WTC11 (cell line): ENCODE data around the gene MAP3K14. TPM values are rescaled to one million over a fixed set of nuclear protein-coding genes. Genes with fewer than 3 reads are reported as not detected.

Source experiments
- ATAC-seq: fragments of 200-7000 bp; cut with Tn5 transposase; 2 replicates; pipeline ENCODE4 v1.10.0; 2021; ENCODE audit warnings: mild to moderate bottlenecking, moderate library complexity
- CTCF ChIA-PET: fragments of 300-600 bp; sonication (Branson Sonifier 250); formaldehyde crosslinking; loops from one replicate; lab custom pipeline; 2021; ENCODE audit warnings: antibody characterized with exemption; lab: Charles Lee
- POLR2A ChIA-PET: fragments of 350-600 bp; sonication (Branson Sonifier 250); formaldehyde crosslinking; loops from one replicate; lab custom pipeline; 2021; ENCODE audit warnings: antibody characterized with exemption; lab: Charles Lee
- DNase-seq: peaks from one replicate; pipeline ENCODE4 v3.0.0; 2021; ENCODE audit warnings: low spot score
- H3K27ac Mint-ChIP-seq: 2 replicates; pipeline ENCODE4 v1.8.0; 2021; ENCODE audit warnings: mixed read lengths
- H3K27me3 Mint-ChIP-seq: 2 replicates; pipeline ENCODE4 v1.8.0; 2021; ENCODE audit warnings: low read depth, mild to moderate bottlenecking, moderate library complexity, mixed read lengths
- H3K36me3 Mint-ChIP-seq: 2 replicates; pipeline ENCODE4 v1.8.0; 2021; ENCODE audit warnings: mixed read lengths
- H3K4me1 Mint-ChIP-seq: 2 replicates; pipeline ENCODE4 v1.8.0; 2022; ENCODE audit warnings: mixed read lengths
- H3K4me3 Mint-ChIP-seq: 2 replicates; pipeline ENCODE4 v1.8.0; 2021; ENCODE audit warnings: mild to moderate bottlenecking, moderate library complexity, mixed read lengths
- H3K9me3 Mint-ChIP-seq: 2 replicates; pipeline ENCODE4 v1.8.0; 2021; ENCODE audit warnings: mixed read lengths
- ATF1 ChIP-seq: sonication (generic); formaldehyde crosslinking; IDR thresholded peaks from 2 replicates; pipeline ENCODE4 v1.8.1; 2023; ENCODE audit warnings: mild to moderate bottlenecking, moderate library complexity, missing genetic modification reagents
- EMX1 ChIP-seq: fragments of 250-450 bp; sonication (Bioruptor Pico); IDR thresholded peaks from 2 replicates; pipeline ENCODE4 v1.8.0; 2021; ENCODE audit warnings: mild to moderate bottlenecking
- FOXK1 ChIP-seq: sonication (generic); formaldehyde crosslinking; IDR thresholded peaks from 2 replicates; pipeline ENCODE4 v1.8.0; 2022; ENCODE audit warnings: mild to moderate bottlenecking, moderate library complexity, missing genetic modification reagents
- GRHL2 ChIP-seq: fragments of 250-450 bp; sonication (Bioruptor Pico); IDR thresholded peaks from 2 replicates; pipeline ENCODE4 v1.8.0; 2022; ENCODE audit warnings: mild to moderate bottlenecking, moderate library complexity; ENCODE audit not compliant: insufficient replicate concordance, severe bottlenecking
- HMGA2 ChIP-seq: fragments of 250-450 bp; sonication (Bioruptor Pico); IDR thresholded peaks from 2 replicates; pipeline ENCODE4 v1.4.0; 2021; ENCODE audit warnings: mild to moderate bottlenecking, moderate library complexity
- KAT7 ChIP-seq: sonication (generic); formaldehyde crosslinking; IDR thresholded peaks from 2 replicates; pipeline ENCODE4 v1.8.1; 2023; ENCODE audit warnings: missing genetic modification reagents, mild to moderate bottlenecking, borderline replicate concordance
- MLX ChIP-seq: sonication (generic); formaldehyde crosslinking; IDR thresholded peaks from 2 replicates; pipeline ENCODE4 v1.8.1; 2023; ENCODE audit warnings: mild to moderate bottlenecking, missing genetic modification reagents, moderate library complexity
- MXD4 ChIP-seq: fragments of 250-450 bp; sonication (Bioruptor Pico); IDR thresholded peaks from 2 replicates; pipeline ENCODE4 v1.8.0; 2021; ENCODE audit warnings: mild to moderate bottlenecking, moderate library complexity, borderline replicate concordance
- NR1H2 ChIP-seq: sonication (generic); formaldehyde crosslinking; IDR thresholded peaks from 2 replicates; pipeline ENCODE4 v1.9.0; 2021; ENCODE audit warnings: mild to moderate bottlenecking, moderate library complexity, missing genetic modification reagents
- NR2C2 ChIP-seq: sonication (generic); formaldehyde crosslinking; IDR thresholded peaks from 2 replicates; pipeline ENCODE4 v1.8.0; 2022; ENCODE audit warnings: mild to moderate bottlenecking, missing genetic modification reagents
- SOX15 ChIP-seq: fragments of 250-450 bp; sonication (Bioruptor Pico); IDR thresholded peaks from 2 replicates; pipeline ENCODE4 v1.9.0; 2021; ENCODE audit warnings: mild to moderate bottlenecking
- SP1 ChIP-seq: sonication (generic); formaldehyde crosslinking; conservative IDR thresholded peaks from 2 replicates; pipeline ENCODE4 v1.8.1; 2022; ENCODE audit warnings: missing genetic modification reagents
- TCF7 ChIP-seq: sonication (generic); formaldehyde crosslinking; IDR thresholded peaks from 2 replicates; pipeline ENCODE4 v1.8.0; 2022; ENCODE audit warnings: mild to moderate bottlenecking, low read depth, missing genetic modification reagents, moderate library complexity
- ZBTB21 ChIP-seq: sonication (generic); formaldehyde crosslinking; IDR thresholded peaks from 2 replicates; pipeline ENCODE4 v1.8.1; 2023; ENCODE audit warnings: mild to moderate bottlenecking, missing genetic modification reagents, borderline replicate concordance
- ZNF121 ChIP-seq: sonication (generic); formaldehyde crosslinking; IDR thresholded peaks from 2 replicates; pipeline ENCODE4 v1.8.0; 2023; ENCODE audit warnings: missing genetic modification reagents
- ZNF219 ChIP-seq: sonication (generic); formaldehyde crosslinking; IDR thresholded peaks from 2 replicates; pipeline ENCODE4 v1.8.0; 2023; ENCODE audit warnings: missing genetic modification reagents, mild to moderate bottlenecking, borderline replicate concordance
- ZNF416 ChIP-seq: fragments of 250-450 bp; sonication (Bioruptor Pico); IDR thresholded peaks from 2 replicates; pipeline ENCODE4 v1.9.0; 2021; ENCODE audit warnings: mild to moderate bottlenecking, inconsistent platforms
- total RNA-seq: library from RNA; stranded (reverse); gene quantifications from 3 replicates; pipeline ENCODE4 v1.2.3, GENCODE V29; 2021
- TF ChIP-seq, protein P1 (sequence below): sonication (generic); formaldehyde crosslinking; IDR thresholded peaks from 2 replicates; pipeline ENCODE4 v1.8.0; 2023; ENCODE audit warnings: mild to moderate bottlenecking, missing genetic modification reagents
- TF ChIP-seq, protein P2 (sequence below): sonication (generic); formaldehyde crosslinking; IDR thresholded peaks from 2 replicates; pipeline ENCODE4 v1.8.0; 2023; ENCODE audit warnings: missing genetic modification reagents
- TF ChIP-seq, protein P3 (sequence below): fragments of 250-450 bp; sonication (Bioruptor Pico); IDR thresholded peaks from 2 replicates; pipeline ENCODE4 v1.9.0; 2021; ENCODE audit warnings: mild to moderate bottlenecking, borderline replicate concordance
- TF ChIP-seq, protein P4 (sequence below): sonication (generic); formaldehyde crosslinking; IDR thresholded peaks from 2 replicates; pipeline ENCODE4 v1.8.1; 2022; ENCODE audit warnings: missing genetic modification reagents, borderline replicate concordance

MAP3K14 gene
- total RNA-seq, 1 experiment from 2014 or later: 4.0 TPM

GRCh38 chr17:45332989-45333701, 16.3 kb upstream of the MAP3K14 start (continued):
- TF ChIP-seq MLX (CRISPR knock-in tag) (no peak), ZNF416 (CRISPR knock-in tag) (no peak), SOX15 (CRISPR knock-in tag) (no peak), KAT7 (CRISPR knock-in tag) (no peak), HMGA2 (CRISPR knock-in tag) (no peak), FOXK1 (no peak), NR2C2 (CRISPR knock-in tag) (no peak), MXD4 (CRISPR knock-in tag) (no peak)
- TF ChIP-seq, protein P1, sequence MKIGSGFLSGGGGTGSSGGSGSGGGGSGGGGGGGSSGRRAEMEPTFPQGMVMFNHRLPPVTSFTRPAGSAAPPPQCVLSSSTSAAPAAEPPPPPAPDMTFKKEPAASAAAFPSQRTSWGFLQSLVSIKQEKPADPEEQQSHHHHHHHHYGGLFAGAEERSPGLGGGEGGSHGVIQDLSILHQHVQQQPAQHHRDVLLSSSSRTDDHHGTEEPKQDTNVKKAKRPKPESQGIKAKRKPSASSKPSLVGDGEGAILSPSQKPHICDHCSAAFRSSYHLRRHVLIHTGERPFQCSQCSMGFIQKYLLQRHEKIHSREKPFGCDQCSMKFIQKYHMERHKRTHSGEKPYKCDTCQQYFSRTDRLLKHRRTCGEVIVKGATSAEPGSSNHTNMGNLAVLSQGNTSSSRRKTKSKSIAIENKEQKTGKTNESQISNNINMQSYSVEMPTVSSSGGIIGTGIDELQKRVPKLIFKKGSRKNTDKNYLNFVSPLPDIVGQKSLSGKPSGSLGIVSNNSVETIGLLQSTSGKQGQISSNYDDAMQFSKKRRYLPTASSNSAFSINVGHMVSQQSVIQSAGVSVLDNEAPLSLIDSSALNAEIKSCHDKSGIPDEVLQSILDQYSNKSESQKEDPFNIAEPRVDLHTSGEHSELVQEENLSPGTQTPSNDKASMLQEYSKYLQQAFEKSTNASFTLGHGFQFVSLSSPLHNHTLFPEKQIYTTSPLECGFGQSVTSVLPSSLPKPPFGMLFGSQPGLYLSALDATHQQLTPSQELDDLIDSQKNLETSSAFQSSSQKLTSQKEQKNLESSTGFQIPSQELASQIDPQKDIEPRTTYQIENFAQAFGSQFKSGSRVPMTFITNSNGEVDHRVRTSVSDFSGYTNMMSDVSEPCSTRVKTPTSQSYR (CRISPR knock-in tag): no peak
- TF ChIP-seq, protein P2, sequence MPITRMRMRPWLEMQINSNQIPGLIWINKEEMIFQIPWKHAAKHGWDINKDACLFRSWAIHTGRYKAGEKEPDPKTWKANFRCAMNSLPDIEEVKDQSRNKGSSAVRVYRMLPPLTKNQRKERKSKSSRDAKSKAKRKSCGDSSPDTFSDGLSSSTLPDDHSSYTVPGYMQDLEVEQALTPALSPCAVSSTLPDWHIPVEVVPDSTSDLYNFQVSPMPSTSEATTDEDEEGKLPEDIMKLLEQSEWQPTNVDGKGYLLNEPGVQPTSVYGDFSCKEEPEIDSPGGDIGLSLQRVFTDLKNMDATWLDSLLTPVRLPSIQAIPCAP (CRISPR knock-in tag): no peak

DNA sequence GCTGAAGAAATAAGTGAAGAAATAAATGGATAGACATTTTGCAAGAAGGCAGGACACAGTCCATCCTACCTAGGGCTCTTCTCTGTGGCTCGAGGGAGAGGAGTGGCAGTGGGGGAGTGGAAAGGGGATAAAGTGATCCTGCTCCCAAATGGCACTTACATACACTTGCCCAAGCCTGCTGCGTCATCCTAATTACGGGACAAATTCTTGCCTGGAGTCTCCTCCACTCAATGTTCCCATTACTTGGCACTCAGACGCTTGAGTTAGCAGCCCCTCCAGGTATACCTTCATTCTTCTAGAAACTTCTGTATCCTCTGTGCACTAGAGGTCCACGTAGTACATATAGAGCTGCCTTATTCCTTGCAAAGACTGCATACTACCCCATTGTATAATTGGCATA, 15.7 kb upstream of the MAP3K14 start:
- ATAC-seq (no peak), DNase-seq (no peak)
- H3K36me3 Mint-ChIP-seq: no peaks in the 10 kb centered on the region
- peaks cover 21% of the 10 kb centered on the region for H3K4me1 Mint-ChIP-seq
- no peaks in the 10 kb centered on the region for H3K9me3 Mint-ChIP-seq
- POLR2A ChIA-PET: interaction anchor here (1.1 kb wide), 1 partner anchor 184 kb away, joined by 3 read pairs; the partner anchor contains the start of gene HEXIM1
- no peak overlapping the region for H3K27ac Mint-ChIP-seq
- CTCF ChIA-PET: interaction anchor here (1.1 to 1.2 kb wide), 3 partner anchors 15 to 197 kb away, joined by 3 read pairs; partner anchors contain the start of genes ACBD4 and MAP3K14
- peaks cover 59% of the 10 kb centered on the region for H3K27me3 Mint-ChIP-seq
- H3K4me3 Mint-ChIP-seq: no peak overlapping the region
- TF ChIP-seq KAT7 (CRISPR knock-in tag): no peak
- TF ChIP-seq ZBTB21: no peak
- TF ChIP-seq, protein P3, sequence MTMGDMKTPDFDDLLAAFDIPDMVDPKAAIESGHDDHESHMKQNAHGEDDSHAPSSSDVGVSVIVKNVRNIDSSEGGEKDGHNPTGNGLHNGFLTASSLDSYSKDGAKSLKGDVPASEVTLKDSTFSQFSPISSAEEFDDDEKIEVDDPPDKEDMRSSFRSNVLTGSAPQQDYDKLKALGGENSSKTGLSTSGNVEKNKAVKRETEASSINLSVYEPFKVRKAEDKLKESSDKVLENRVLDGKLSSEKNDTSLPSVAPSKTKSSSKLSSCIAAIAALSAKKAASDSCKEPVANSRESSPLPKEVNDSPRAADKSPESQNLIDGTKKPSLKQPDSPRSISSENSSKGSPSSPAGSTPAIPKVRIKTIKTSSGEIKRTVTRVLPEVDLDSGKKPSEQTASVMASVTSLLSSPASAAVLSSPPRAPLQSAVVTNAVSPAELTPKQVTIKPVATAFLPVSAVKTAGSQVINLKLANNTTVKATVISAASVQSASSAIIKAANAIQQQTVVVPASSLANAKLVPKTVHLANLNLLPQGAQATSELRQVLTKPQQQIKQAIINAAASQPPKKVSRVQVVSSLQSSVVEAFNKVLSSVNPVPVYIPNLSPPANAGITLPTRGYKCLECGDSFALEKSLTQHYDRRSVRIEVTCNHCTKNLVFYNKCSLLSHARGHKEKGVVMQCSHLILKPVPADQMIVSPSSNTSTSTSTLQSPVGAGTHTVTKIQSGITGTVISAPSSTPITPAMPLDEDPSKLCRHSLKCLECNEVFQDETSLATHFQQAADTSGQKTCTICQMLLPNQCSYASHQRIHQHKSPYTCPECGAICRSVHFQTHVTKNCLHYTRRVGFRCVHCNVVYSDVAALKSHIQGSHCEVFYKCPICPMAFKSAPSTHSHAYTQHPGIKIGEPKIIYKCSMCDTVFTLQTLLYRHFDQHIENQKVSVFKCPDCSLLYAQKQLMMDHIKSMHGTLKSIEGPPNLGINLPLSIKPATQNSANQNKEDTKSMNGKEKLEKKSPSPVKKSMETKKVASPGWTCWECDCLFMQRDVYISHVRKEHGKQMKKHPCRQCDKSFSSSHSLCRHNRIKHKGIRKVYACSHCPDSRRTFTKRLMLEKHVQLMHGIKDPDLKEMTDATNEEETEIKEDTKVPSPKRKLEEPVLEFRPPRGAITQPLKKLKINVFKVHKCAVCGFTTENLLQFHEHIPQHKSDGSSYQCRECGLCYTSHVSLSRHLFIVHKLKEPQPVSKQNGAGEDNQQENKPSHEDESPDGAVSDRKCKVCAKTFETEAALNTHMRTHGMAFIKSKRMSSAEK (CRISPR knock-in tag): no peak
- no peak for TF ChIP-seq NR1H2 (CRISPR knock-in tag)
- no peak for TF ChIP-seq ZNF219 (CRISPR knock-in tag)
- TF ChIP-seq, protein P4, sequence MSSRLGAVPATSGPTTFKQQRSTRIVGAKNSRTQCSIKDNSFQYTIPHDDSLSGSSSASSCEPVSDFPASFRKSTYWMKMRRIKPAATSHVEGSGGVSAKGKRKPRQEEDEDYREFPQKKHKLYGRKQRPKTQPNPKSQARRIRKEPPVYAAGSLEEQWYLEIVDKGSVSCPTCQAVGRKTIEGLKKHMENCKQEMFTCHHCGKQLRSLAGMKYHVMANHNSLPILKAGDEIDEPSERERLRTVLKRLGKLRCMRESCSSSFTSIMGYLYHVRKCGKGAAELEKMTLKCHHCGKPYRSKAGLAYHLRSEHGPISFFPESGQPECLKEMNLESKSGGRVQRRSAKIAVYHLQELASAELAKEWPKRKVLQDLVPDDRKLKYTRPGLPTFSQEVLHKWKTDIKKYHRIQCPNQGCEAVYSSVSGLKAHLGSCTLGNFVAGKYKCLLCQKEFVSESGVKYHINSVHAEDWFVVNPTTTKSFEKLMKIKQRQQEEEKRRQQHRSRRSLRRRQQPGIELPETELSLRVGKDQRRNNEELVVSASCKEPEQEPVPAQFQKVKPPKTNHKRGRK: no peak
- TF ChIP-seq GRHL2 (CRISPR knock-in tag): no peak
- TF ChIP-seq EMX1: no peak
- TF ChIP-seq FOXK1: no peak
- TF ChIP-seq, protein P2 (CRISPR knock-in tag): no peak
- TF ChIP-seq ZNF121 (CRISPR knock-in tag): no peak
- TF ChIP-seq SP1 (CRISPR knock-in tag): no peak
- TF ChIP-seq ATF1 (CRISPR knock-in tag): no peak
- no peak for TF ChIP-seq NR2C2 (CRISPR knock-in tag)
- no peak for TF ChIP-seq SOX15 (CRISPR knock-in tag)
- no peak for TF ChIP-seq TCF7 (CRISPR knock-in tag)
